SU-DHL-6 (cell line): ENCODE results near the gene DLGAP3.

Source experiments
- H2AFZ ChIP-seq: fragments of 200-600 bp; sonication (generic); 2 replicates; pipeline ENCODE4 v1.6.1; 2014; ENCODE audit warnings: low read depth, mild to moderate bottlenecking, moderate library complexity, mixed read lengths, antibody characterized with exemption, low read length; ENCODE audit not compliant: severe bottlenecking
- H3F3A ChIP-seq: fragments of 200-600 bp; shearing (Covaris generic); 2 replicates; pipeline ENCODE4 v1.6.0; 2016; ENCODE audit warnings: antibody characterized with exemption, mild to moderate bottlenecking; ENCODE audit not compliant: insufficient read depth
- H3K27ac ChIP-seq: fragments of 200-600 bp; sonication (generic); 2 replicates; pipeline ENCODE4 v1.5.1; 2016; ENCODE audit warnings: low read depth, mild to moderate bottlenecking, low read length, moderate library complexity, mixed read lengths
- H3K27me3 ChIP-seq: fragments of 200-600 bp; sonication (generic), shearing (Covaris generic); 2 replicates; pipeline ENCODE4 v1.6.0; 2014; ENCODE audit warnings: mild to moderate bottlenecking, low read length
- H3K36me3 ChIP-seq: fragments of 200-600 bp; sonication (generic); 2 replicates; pipeline ENCODE4 v1.6.1; 2014; ENCODE audit warnings: mild to moderate bottlenecking, low read length, mixed read lengths
- H3K4me2 ChIP-seq: fragments of 300-600, 200-600 bp; shearing (Covaris generic), sonication (generic); 2 replicates; pipeline ENCODE4 v1.6.0; 2014; ENCODE audit warnings: low read length, low read depth, mild to moderate bottlenecking; ENCODE audit not compliant: poor library complexity, severe bottlenecking
- H3K4me3 ChIP-seq: fragments of 200-600 bp; sonication (generic); 2 replicates; pipeline ENCODE4 v1.5.1; 2014; ENCODE audit warnings: antibody characterized with exemption, low read length, mild to moderate bottlenecking, mixed read lengths; ENCODE audit not compliant: insufficient read depth, poor library complexity, severe bottlenecking
- H3K79me2 ChIP-seq: fragments of 200-600 bp; sonication (generic); 2 replicates; pipeline ENCODE4 v1.6.1; 2014; ENCODE audit warnings: mild to moderate bottlenecking, low read length, moderate library complexity; ENCODE audit not compliant: insufficient read depth
- H3K9ac ChIP-seq: fragments of 200-600 bp; sonication (generic); 2 replicates; pipeline ENCODE4 v1.7.0; 2014; ENCODE audit warnings: mild to moderate bottlenecking, low read length
- H3K9me2 ChIP-seq: fragments of 200-600 bp; sonication (generic); replicated peaks from 2 replicates; pipeline ENCODE4 v1.6.1; 2014; ENCODE audit warnings: low read length; ENCODE audit not compliant: insufficient read depth
- H3K9me3 ChIP-seq: fragments of 200-600 bp; sonication (generic); 2 replicates; pipeline ENCODE4 v1.6.1; 2014; ENCODE audit warnings: low read length, mixed read lengths; ENCODE audit not compliant: insufficient read depth
- H4K20me1 ChIP-seq: fragments of 200-600 bp; sonication (generic); 2 replicates; pipeline ENCODE4 v1.6.1; 2014; ENCODE audit warnings: low read depth, mild to moderate bottlenecking, antibody characterized with exemption, low read length, moderate library complexity, mixed read lengths
- CTCF ChIP-seq: fragments of 200-600 bp; sonication (generic); IDR thresholded peaks from one replicate; pipeline ENCODE4 v1.5.1; 2017; ENCODE audit warnings: antibody characterized with exemption, mild to moderate bottlenecking, low read length, moderate library complexity; ENCODE audit not compliant: insufficient read depth, poor library complexity, severe bottlenecking
- EZH2phosphoT487 ChIP-seq: fragments of 200-600 bp; sonication (generic), shearing (Covaris generic); conservative IDR thresholded peaks from 2 replicates; pipeline ENCODE4 v1.6.1; 2018; ENCODE audit warnings: mild to moderate bottlenecking, antibody characterized with exemption, low read length, moderate library complexity, mixed read lengths

The DLGAP3 gene

GRCh38 chr1:34899471-34899870 lies 30.0 kb downstream of the DLGAP3 start:
- no peaks in the 10 kb centered on the region for H3K9me2 ChIP-seq
- H3K36me3 ChIP-seq = no peaks in the 10 kb centered on the region
- no peak overlapping the region for H2AFZ ChIP-seq
- no peaks in the 10 kb centered on the region for H3K27me3 ChIP-seq
- no peak overlapping the region for H3K4me3 ChIP-seq
- TF ChIP-seq EZH2phosphoT487 (no peak), CTCF (no peak)
- H3K9me3 ChIP-seq = no peaks in the 10 kb centered on the region
- H3F3A ChIP-seq = no peaks in the 10 kb centered on the region
- H4K20me1 ChIP-seq = no peaks in the 10 kb centered on the region
- H3K9ac ChIP-seq = no peak overlapping the region
- no peak overlapping the region for H3K27ac ChIP-seq
- no peak overlapping the region for H3K4me2 ChIP-seq
- H3K79me2 ChIP-seq = no peaks in the 10 kb centered on the region

GRCh38 chr1:34898330-34898761 lies 31.1 kb downstream of the DLGAP3 start:
- H3K4me2 ChIP-seq = no peak overlapping the region
- peaks cover 1% of the 10 kb centered on the region; the same call in 1 of the 2 replicates for H3K9me3 ChIP-seq
- no peak for TF ChIP-seq CTCF
- TF ChIP-seq EZH2phosphoT487 = no peak
- H4K20me1 ChIP-seq = no peaks in the 10 kb centered on the region
- no peaks in the 10 kb centered on the region for H3K9me2 ChIP-seq
- H3K79me2 ChIP-seq = no peaks in the 10 kb centered on the region
- H3K36me3 ChIP-seq = no peaks in the 10 kb centered on the region
- H3K4me3 ChIP-seq = no peak overlapping the region
- H3F3A ChIP-seq = no peaks in the 10 kb centered on the region
- no peak overlapping the region for H2AFZ ChIP-seq
- H3K9ac ChIP-seq = no peak overlapping the region
- H3K27me3 ChIP-seq = no peaks in the 10 kb centered on the region
- no peak overlapping the region for H3K27ac ChIP-seq

- peaks cover 3% of the 10 kb centered on the region; the same call in 1 of the 2 replicates for H3K36me3 ChIP-seq
- H3F3A ChIP-seq = no peaks in the 10 kb centered on the region
- no peak overlapping the region for H3K4me2 ChIP-seq
- no peak overlapping the region for H3K27ac ChIP-seq
- H4K20me1 ChIP-seq = no peaks in the 10 kb centered on the region
- H2AFZ ChIP-seq = no peak overlapping the region
- peaks cover 13% of the 10 kb centered on the region; the same call in 1 of the 2 replicates for H3K9me3 ChIP-seq
- no peak overlapping the region for H3K9ac ChIP-seq
- no peak overlapping the region for H3K4me3 ChIP-seq
- H3K9me2 ChIP-seq = no peaks in the 10 kb centered on the region
- no peaks in the 10 kb centered on the region for H3K27me3 ChIP-seq
- TF ChIP-seq CTCF = no peak
- TF ChIP-seq EZH2phosphoT487 = no peak
- no peaks in the 10 kb centered on the region for H3K79me2 ChIP-seq
These were observed 32.8 kb downstream of the DLGAP3 start for GRCh38 chr1:34896612-34897011.
